IMR-90 (cell line): ENCODE measurements around the gene SYCN. TPM values are rescaled to one million over a fixed set of nuclear protein-coding genes. Genes with fewer than 3 reads are reported as not detected.

Source experiments
- ATAC-seq: fragments of 200-7000 bp; cut with Tn5 transposase; 2 replicates; pipeline ENCODE4 v1.9.1; 2020; ENCODE audit warnings: low read depth, mild to moderate bottlenecking, moderate library complexity
- BruUV-seq: library from RNA; stranded (reverse); fragments of 400-500 nt; replicated peaks from 2 replicates; lab custom pipeline; 2021; lab: Mats Ljungman, UMichigan
- CTCF ChIA-PET: fragments of 300-600 bp; formaldehyde crosslinking; extraction: SDS; loops from one replicate; lab custom pipeline; 2021; ENCODE audit warnings: antibody characterized with exemption; lab: Yijun Ruan, JAX
- POLR2A ChIA-PET: fragments of 300-600 bp; sonication (Branson Sonifier 250); formaldehyde crosslinking; loops from one replicate; lab custom pipeline; 2022; ENCODE audit warnings: antibody characterized with exemption; ENCODE audit not compliant: unreplicated experiment; lab: Charles Lee
- DNase-seq: peaks from one replicate; pipeline ENCODE4 v3.0.0; 2013
- H2AFZ ChIP-seq: replicated peaks from 2 replicates; pipeline ENCODE3; 2013; ENCODE audit warnings: low read length, mild to moderate bottlenecking; ENCODE audit not compliant: poor library complexity
- H2AK5ac ChIP-seq: 2 replicates; pipeline ENCODE4 v1.6.1; 2013; ENCODE audit warnings: low read depth, low read length, inconsistent platforms
- H2AK9ac ChIP-seq: replicated peaks from 2 replicates; pipeline ENCODE3; 2013; ENCODE audit warnings: mild to moderate bottlenecking, low read depth, low read length, moderate library complexity; ENCODE audit not compliant: poor library complexity
- H2BK120ac ChIP-seq: 2 replicates; pipeline ENCODE4 v1.6.1; 2013; ENCODE audit warnings: low read depth, low read length, inconsistent platforms
- H2BK15ac ChIP-seq: 3 replicates; pipeline ENCODE4 v1.6.1; 2013; ENCODE audit warnings: low read depth, low read length, inconsistent platforms
- H2BK20ac ChIP-seq: 2 replicates; pipeline ENCODE4 v1.6.1; 2013; ENCODE audit warnings: low read depth, mild to moderate bottlenecking, inconsistent platforms, low read length, moderate library complexity
- H2BK5ac ChIP-seq: 2 replicates; pipeline ENCODE4 v1.6.1; 2013; ENCODE audit warnings: mild to moderate bottlenecking, low read depth, low read length, inconsistent platforms; ENCODE audit not compliant: poor library complexity, severe bottlenecking
- H3K14ac ChIP-seq: replicated peaks from 2 replicates; pipeline ENCODE4 v1.6.1; 2013; ENCODE audit warnings: low read depth, low read length, inconsistent platforms
- H3K18ac ChIP-seq: 2 replicates; pipeline ENCODE4 v1.6.1; 2013; ENCODE audit warnings: low read depth, low read length, control low read depth
- H3K23ac ChIP-seq: 2 replicates; pipeline ENCODE4 v1.6.1; 2013; ENCODE audit warnings: low read depth, low read length, inconsistent platforms
- H3K27ac ChIP-seq: 2 replicates; pipeline ENCODE4 v1.5.1; 2013; ENCODE audit warnings: mild to moderate bottlenecking, control low read depth, low read length; ENCODE audit not compliant: insufficient read depth
- H3K27me3 ChIP-seq: 2 replicates; pipeline ENCODE4 v1.6.1; 2013; ENCODE audit warnings: low read length; ENCODE audit not compliant: control insufficient read depth, insufficient read depth
- H3K36me3 ChIP-seq: 2 replicates; pipeline ENCODE4 v1.6.1; 2013; ENCODE audit warnings: low read length, mixed read lengths; ENCODE audit not compliant: control insufficient read depth, insufficient read depth
- H3K4ac ChIP-seq: 2 replicates; pipeline ENCODE4 v1.6.1; 2013; ENCODE audit warnings: low read depth, low read length, inconsistent platforms
- H3K4me1 ChIP-seq: 2 replicates; pipeline ENCODE4 v1.6.1; 2013; ENCODE audit warnings: low read length, mixed read lengths; ENCODE audit not compliant: control insufficient read depth, insufficient read depth
- H3K4me2 ChIP-seq: 2 replicates; pipeline ENCODE4 v1.6.1; 2013; ENCODE audit warnings: low read depth, mild to moderate bottlenecking, control low read depth, low read length, moderate library complexity
- H3K4me3 ChIP-seq: 2 replicates; pipeline ENCODE4 v1.5.1; 2013; ENCODE audit warnings: low read depth, mild to moderate bottlenecking, control low read depth, low read length, moderate library complexity; ENCODE audit not compliant: insufficient read depth
- H3K56ac ChIP-seq: 2 replicates; pipeline ENCODE4 v1.6.1; 2013; ENCODE audit warnings: low read length, inconsistent platforms; ENCODE audit not compliant: insufficient read depth; ENCODE audit errors: extremely low read depth
- H3K79me1 ChIP-seq, 2 experiments: 2 replicates each; pipeline ENCODE4 v1.6.1; 2013; ENCODE audit warnings: low read length in 2 of 2, inconsistent platforms in 1 of 2, low read depth in 1 of 2
- H3K9ac ChIP-seq: 2 replicates; pipeline ENCODE4 v1.6.1; 2013; ENCODE audit warnings: low read depth, low read length, control low read depth
- H3K9me1 ChIP-seq: 2 replicates; pipeline ENCODE4 v1.6.1; 2013; ENCODE audit warnings: low read length, inconsistent platforms; ENCODE audit not compliant: insufficient read depth
- H3K9me3 ChIP-seq: 2 replicates; pipeline ENCODE4 v1.6.1; 2013; ENCODE audit warnings: low read length; ENCODE audit not compliant: control insufficient read depth, insufficient read depth
- H4K20me1 ChIP-seq: 2 replicates; pipeline ENCODE4 v1.6.1; 2013; ENCODE audit warnings: low read length, inconsistent platforms; ENCODE audit not compliant: insufficient read depth
- H4K5ac ChIP-seq: 2 replicates; pipeline ENCODE4 v1.6.1; 2013; ENCODE audit warnings: mild to moderate bottlenecking, low read depth, low read length, control low read depth
- H4K8ac ChIP-seq, 2 experiments: 2 replicates each; pipeline ENCODE4 v1.6.1; 2013; ENCODE audit warnings: low read depth in 2 of 2, low read length in 2 of 2, control low read depth in 1 of 2, inconsistent platforms in 1 of 2
- H4K91ac ChIP-seq: 2 replicates; pipeline ENCODE4 v1.6.1; 2013; ENCODE audit warnings: low read depth, low read length, inconsistent platforms; ENCODE audit not compliant: insufficient read depth
- BHLHE40 ChIP-seq: fragments of 150-350 bp; IDR thresholded peaks from 2 replicates; pipeline ENCODE4 v1.6.1; 2016; ENCODE audit warnings: mild to moderate bottlenecking, low read depth, low read length
- CHD1 ChIP-seq: IDR thresholded peaks from 2 replicates; pipeline ENCODE4 v1.6.1; 2012; ENCODE audit warnings: low read depth, low read length, improper control_type of control experiment
- MAZ ChIP-seq: IDR thresholded peaks from 2 replicates; pipeline ENCODE4 v1.6.1; 2012; ENCODE audit warnings: low read depth, mild to moderate bottlenecking, low read length, improper control_type of control experiment, moderate library complexity, borderline replicate concordance
- NFE2L2 ChIP-seq: fragments of 150-350 bp; IDR thresholded peaks from 2 replicates; pipeline ENCODE4 v1.6.1; 2016; ENCODE audit warnings: low read depth, mild to moderate bottlenecking, low read length
- POLR2A ChIP-seq: IDR thresholded peaks from 2 replicates; pipeline ENCODE4 v1.6.1; 2012; ENCODE audit warnings: mild to moderate bottlenecking, low read depth, low read length
- SMC3 ChIP-seq: fragments of 150-350 bp; IDR thresholded peaks from 2 replicates; pipeline ENCODE4 v1.6.1; 2016; ENCODE audit warnings: low read depth, mild to moderate bottlenecking, antibody characterized with exemption, low read length, moderate library complexity
- WGBS, 2 experiments: methylation state at CpG; one replicate each; pipeline versions ENCODE4 v1.1.5 to v1.1.7; 2013; ENCODE audit warnings: missing lambda C conversion rate in 2 of 2; ENCODE audit not compliant: insufficient read length in 1 of 2; ENCODE audit errors: extremely low coverage in 2 of 2; 5-methylcytosine and 5-hydroxymethylcytosine counted together
- dilution Hi-C: fragments of 300-500 bp; cut with HindIII; formaldehyde crosslinking; loops from one replicate; pipeline ENCODE4 v1.14.3; 2018; ENCODE audit warnings: low sequenced_read_pairs; ENCODE audit not compliant: unreplicated experiment
- in situ Hi-C: fragments of 300-500 bp; cut with MboI; formaldehyde crosslinking; loops from 3 replicates; pipeline ENCODE4 v1.14.3; 2019; ENCODE audit warnings: low sequenced_read_pairs, inconsistent platforms, mixed read lengths
- intact Hi-C: fragments of 100-400 bp; cut with micrococcal nuclease; formaldehyde crosslinking; loops from 2 replicates; pipeline ENCODE4 v1.10.0; 2022
- polyA plus RNA-seq, 3 experiments: library from polyadenylated mRNA; depleted of rRNA; stranded (reverse); fragments of >200 nt; gene quantifications; 2 replicates each; pipeline ENCODE4 v1.2.3, GENCODE V29; 2012; ENCODE audit warnings: low replicate concordance in 1 of 3
- total RNA-seq: library from RNA; depleted of rRNA; stranded (reverse); fragments of >200 nt; gene quantifications from 2 replicates; pipeline ENCODE4 v1.2.3, GENCODE V29; 2012
- TF ChIP-seq, protein P1 (sequence below): fragments of 150-350 bp; IDR thresholded peaks from 2 replicates; pipeline ENCODE4 v1.6.1; 2016; ENCODE audit warnings: low read depth, mild to moderate bottlenecking, low read length, moderate library complexity, borderline replicate concordance

The SYCN gene
- total and polyA plus RNA-seq, 2 of the 4 experiments (the other 2 are of a cell fraction), result not detected

DNA sequence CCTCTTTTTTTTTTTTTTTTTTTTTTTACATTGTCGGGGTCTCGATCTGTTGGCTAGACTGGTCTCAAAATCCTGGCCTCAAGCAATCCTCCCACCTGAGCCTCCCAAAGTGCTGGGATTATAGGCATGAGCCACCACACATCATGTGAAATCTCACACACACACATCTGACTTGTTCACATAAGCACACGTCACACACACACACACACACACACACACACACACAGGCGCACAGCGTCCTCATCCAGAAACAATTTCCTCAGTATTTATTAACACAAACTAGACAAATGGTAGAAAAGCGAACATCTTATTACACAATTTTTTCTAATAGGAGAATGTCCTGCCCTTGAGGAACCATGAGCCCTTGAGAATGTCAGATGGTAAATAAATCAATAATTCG is 5.1 kb upstream of the SYCN start:
- Histone ChIP-seq H3K56ac (no peak overlapping the region), H4K91ac (no peak overlapping the region), H2BK20ac (no peak overlapping the region), H3K4me1 (no peaks in the 10 kb centered on the region), H3K18ac (no peak overlapping the region), H3K9me1 (no peaks in the 10 kb centered on the region), H3K4me2 (no peak overlapping the region), H3K79me1 (no peaks in the 10 kb centered on the region), H2AK9ac (no peak overlapping the region), H3K14ac (no peak overlapping the region), H3K27ac (no peak overlapping the region), H3K9me3 (no peaks in the 10 kb centered on the region), H2BK120ac (no peak overlapping the region), H3K23ac (no peak overlapping the region), H2AK5ac (no peak overlapping the region), H4K20me1 (no peaks in the 10 kb centered on the region), H2BK5ac (no peak overlapping the region), H4K8ac (no peak overlapping the region), H3K4ac (no peak overlapping the region), H3K9ac (no peak overlapping the region), H2AFZ (no peak overlapping the region), H3K27me3 (peaks cover 25% of the 10 kb centered on the region), H3K4me3 (no peak overlapping the region), H4K5ac (no peak overlapping the region), H3K36me3 (no peaks in the 10 kb centered on the region), H2BK15ac (no peak overlapping the region)
- ATAC-seq (no peak), DNase-seq (no peak)
- TF ChIP-seq BHLHE40, result no peak
- no peak for TF ChIP-seq POLR2A
- TF ChIP-seq, protein P1, sequence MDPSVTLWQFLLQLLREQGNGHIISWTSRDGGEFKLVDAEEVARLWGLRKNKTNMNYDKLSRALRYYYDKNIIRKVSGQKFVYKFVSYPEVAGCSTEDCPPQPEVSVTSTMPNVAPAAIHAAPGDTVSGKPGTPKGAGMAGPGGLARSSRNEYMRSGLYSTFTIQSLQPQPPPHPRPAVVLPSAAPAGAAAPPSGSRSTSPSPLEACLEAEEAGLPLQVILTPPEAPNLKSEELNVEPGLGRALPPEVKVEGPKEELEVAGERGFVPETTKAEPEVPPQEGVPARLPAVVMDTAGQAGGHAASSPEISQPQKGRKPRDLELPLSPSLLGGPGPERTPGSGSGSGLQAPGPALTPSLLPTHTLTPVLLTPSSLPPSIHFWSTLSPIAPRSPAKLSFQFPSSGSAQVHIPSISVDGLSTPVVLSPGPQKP, result no peak
- no peak for TF ChIP-seq NFE2L2
- no peak for TF ChIP-seq MAZ
- TF ChIP-seq CHD1, result no peak
- TF ChIP-seq SMC3, result no peak
- 60% methylated on average over 1 of the region's 7 CpGs; no CpG with 5 or more reads in 1 of the 2 experiments for WGBS, 2 experiments
- in situ Hi-C loops, result loop anchor here (25.0 kb wide), 1 partner anchor 747 kb away; no protein-coding TSS in a partner anchor
- dilution Hi-C loops, result no loop called here
- intact Hi-C loops, result no loop called here
- ChIA-PET POLR2A (no interaction called here), CTCF (no interaction called here)
- BruUV-seq, result no TSS peak
